Measurements from ENCODE around the gene MICAL3.
"Not testable (repeated sequence)": the region's sequence is repeated elsewhere in the genome, so short reads cannot be mapped to it uniquely, and the experiment has no call there.

The MICAL3 gene

GRCh38 chr22:18031695-18032454 lies 7.5 kb upstream of the MICAL3 start:
- peak; percentile 87 for DNase-seq (ENCODE audit: low read depth in 2 of 2)

GRCh38 chr22:18029686-18030267 lies 5.4 kb upstream of the MICAL3 start:
- DNase-seq (ENCODE audit: low read depth in 2 of 2) = no peak

GRCh38 chr22:18028817-18029527 lies 4.6 kb upstream of the MICAL3 start:
- no peak for DNase-seq (ENCODE audit: low read depth in 2 of 2)

DNA sequence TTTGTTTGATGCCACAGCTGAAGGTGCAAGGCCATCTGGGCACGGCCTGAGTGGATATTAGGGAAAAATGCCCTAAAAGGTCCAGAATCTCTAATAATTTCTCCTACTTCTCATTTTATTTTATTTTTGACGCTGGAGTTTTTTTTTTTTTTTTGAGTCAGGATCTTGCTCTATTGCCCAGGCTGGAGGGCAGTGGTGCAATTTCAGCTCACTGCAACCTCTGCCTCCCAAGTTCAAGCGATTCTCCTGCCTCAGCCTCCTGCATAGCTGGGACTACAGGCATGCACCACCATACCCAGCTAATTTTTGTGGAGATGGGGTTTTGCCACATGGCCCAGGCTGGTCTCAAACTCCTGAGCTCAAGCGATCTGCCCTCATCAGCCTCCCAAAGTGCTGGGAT lies 1.5 kb upstream of the MICAL3 start:
- not testable (repeated sequence) for DNase-seq (ENCODE audit: low read depth in 2 of 2)

GRCh38 chr22:18024956-18025720 lies 777 bp upstream of the MICAL3 start:
- no peak for DNase-seq (ENCODE audit: low read depth in 2 of 2)

GRCh38 chr22:18023509-18024275 lies 669 bp downstream of the MICAL3 start:
- DNase-seq (ENCODE audit: low read depth in 2 of 2) = no peak

GRCh38 chr22:18022876-18023275 lies 1.5 kb downstream of the MICAL3 start:
- no peak for DNase-seq (ENCODE audit: low read depth in 2 of 2)

DNA sequence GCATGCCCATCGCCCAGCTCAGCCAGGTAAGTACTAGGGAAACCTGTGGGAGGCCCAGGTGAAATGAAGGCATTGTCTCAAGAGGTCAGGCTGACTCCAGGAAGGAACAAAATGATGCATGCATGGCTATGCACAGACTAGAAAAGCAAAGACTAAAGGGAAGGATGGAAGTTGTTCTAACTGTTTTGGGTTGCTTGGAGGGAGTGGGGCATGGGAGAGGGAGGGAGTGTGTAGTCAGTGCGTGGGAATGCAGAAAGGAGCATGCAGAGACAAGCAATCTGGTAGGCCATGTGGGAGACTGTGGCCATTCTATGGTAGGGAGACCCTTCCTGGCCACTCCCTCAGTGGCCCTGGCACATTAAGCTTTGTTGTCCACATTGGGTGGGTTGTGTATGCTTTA lies 2.9 kb downstream of the MICAL3 start:
- DNase-seq (ENCODE audit: low read depth in 2 of 2) = no peak

GRCh38 chr22:18020743-18021142 lies 3.6 kb downstream of the MICAL3 start:
- not testable (repeated sequence) for DNase-seq (ENCODE audit: low read depth in 2 of 2)

DNA sequence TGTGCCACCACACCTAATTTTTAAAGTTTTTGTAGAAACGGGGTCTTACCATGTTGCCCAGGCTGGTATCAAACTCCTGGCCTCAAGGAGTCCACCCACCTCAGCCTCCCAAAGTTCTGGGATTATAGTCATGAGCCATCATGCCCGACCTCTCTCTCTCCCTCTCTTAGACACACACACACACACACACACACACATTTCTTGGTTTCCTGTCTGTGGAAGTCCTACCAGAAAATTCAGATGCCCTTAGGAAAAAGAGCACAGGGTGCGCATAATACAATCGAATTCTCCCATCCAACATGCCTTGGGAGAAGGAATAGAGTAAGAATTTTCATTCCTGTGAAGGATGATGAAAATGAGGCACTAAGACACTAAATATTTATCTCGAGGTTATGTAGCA lies 10.4 kb downstream of the MICAL3 start:
- DNase-seq (ENCODE audit: low read depth in 2 of 2) = no peak

- no peak for DNase-seq (ENCODE audit: low read depth in 2 of 2)
Observed at GRCh38 chr22:18013436-18013835, 10.9 kb downstream of the MICAL3 start.

- no peak for DNase-seq (ENCODE audit: low read depth in 2 of 2)
Observed at GRCh38 chr22:18012531-18012930, 11.8 kb downstream of the MICAL3 start.

DNA sequence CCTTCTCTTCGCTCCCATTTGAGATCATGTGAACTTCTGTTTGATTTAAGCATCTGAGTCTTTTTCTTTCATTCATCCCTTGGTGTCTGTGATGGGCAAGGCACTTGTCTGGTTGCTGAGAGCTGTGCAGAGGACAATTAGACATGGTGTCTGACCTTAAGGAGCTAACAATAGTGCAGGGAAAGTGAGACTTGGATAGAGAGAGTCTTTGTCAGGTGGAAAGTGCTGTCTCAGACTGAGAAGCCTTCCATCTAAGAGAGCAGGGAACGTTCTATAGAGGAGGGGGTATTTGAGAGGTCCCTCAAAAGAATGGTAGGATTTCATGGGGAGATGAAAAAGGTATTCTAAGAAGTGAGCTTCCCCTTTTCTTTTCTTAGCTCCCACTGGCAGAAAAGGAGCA lies 14.1 kb downstream of the MICAL3 start:
- no peak for DNase-seq (ENCODE audit: low read depth in 2 of 2)

DNA sequence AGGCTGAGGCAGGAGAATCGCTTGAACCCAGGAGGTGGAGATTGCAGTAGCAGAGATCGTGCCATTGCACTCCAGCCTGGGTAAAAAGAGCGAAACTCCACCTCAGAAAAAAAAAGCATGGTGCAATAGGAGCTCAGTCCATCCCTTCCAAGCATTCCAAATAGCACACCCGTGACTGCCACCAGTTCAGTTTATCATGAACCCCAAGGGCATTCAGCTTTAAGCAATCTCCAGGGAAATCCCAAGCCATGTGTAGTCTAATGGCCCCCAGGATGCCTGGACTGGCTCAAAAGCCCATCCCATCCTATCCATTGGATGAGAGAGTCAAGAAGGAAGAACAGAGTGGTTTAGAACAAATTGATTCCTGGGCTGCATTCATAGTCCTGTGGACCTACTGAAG lies 16.2 kb downstream of the MICAL3 start:
- DNase-seq (ENCODE audit: low read depth in 2 of 2) = no peak

DNA sequence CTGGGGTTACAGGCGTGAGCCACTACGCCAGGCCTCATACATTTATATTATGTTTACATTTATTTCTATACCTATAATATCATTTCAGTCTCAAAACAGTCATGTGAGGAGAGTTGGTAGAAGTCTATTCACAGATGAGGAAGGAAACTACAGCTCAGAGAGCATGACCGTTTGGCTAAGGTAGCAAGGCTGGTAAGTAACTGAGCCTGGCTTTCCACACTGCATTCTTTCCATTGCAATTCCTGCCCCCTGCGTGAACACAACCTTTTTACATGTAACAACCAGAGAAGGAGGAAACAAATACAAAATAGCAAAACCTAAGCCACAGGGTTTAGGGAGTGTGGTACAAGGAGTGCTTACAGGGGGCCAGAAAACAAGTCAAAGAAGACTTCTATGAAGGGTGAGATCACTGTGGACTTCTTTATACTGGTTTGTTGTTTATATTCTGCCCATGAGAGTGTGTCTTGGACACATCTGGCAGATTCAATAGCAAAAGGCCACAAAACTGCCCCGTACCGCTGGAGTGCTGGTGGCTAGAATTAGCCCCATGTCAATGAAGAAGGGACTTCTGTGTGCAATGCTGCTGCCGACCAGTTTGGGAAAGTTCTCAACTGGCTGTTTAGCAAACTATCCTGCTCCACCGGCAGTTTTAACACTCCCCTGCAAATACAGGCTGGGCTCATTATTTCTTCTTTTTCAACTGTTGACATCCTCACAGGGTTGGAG lies 19.0 kb downstream of the MICAL3 start:
- DNase-seq (ENCODE audit: low read depth in 2 of 2) = no peak

DNA sequence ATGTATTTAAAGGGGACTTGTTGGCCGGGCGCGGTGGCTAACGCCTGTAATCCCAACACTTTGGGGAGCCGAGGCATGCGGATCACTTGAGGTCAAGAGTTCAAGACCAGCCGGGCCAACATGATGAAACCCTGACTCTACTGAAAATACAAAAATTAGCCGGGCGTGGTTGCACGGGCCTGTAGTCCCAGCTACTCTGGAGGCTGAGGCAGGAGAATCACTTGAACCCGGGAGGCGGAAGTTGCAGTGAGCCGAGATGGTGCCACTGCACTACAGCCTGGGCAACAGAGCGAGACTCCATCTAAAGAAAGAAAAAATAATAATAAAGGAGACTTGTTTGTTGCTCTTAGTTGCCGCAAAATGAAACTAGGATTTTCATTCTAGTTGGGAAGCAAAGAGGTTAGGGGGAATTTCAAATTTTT lies 22.5 kb downstream of the MICAL3 start:
- not testable (repeated sequence) for DNase-seq (ENCODE audit: low read depth in 2 of 2)

DNA sequence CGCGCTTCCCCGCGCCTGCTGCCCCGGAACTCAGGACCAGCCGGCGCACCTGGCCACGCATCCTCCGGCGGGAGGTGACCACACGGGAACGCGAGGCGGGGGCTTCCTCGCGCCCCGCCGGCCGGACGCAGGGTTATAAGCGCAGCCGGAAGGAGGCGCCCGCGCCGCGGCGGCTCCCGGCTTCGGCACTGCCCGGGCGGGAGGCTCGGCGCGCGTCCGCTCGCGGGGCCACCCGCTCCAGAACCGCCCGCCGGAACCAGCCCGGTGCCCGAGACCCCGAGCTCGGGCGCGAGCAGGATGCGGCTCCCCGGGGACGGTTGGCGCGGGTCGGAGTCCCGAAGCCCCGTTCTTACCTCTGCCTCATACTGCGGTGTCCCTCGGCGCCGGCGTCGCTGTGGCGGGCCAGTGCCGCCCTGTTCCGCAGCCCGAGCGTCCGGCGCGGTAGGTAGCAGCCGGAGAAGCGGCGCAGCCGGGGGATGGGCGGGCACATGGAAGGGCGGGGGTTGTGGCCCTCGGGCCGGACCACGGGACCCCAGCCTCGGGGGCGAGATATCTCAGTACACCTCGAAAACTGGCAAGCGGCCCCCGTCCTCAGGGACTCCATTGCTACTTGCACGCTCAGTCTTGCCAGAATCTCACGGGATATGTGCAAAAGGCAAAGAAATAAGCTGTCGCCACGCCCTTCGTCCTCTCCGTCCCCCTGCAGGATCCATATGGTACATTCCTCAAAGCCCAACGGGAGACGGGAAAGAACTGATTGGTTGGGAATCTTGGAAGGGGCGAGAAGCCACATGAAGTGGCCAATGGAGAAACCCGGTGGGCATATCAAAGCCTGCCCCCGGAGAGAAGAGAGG lies 23.1 kb downstream of the MICAL3 start:
- DNase-seq (ENCODE audit: low read depth in 2 of 2) = peak; percentile 98 to 99

DNA sequence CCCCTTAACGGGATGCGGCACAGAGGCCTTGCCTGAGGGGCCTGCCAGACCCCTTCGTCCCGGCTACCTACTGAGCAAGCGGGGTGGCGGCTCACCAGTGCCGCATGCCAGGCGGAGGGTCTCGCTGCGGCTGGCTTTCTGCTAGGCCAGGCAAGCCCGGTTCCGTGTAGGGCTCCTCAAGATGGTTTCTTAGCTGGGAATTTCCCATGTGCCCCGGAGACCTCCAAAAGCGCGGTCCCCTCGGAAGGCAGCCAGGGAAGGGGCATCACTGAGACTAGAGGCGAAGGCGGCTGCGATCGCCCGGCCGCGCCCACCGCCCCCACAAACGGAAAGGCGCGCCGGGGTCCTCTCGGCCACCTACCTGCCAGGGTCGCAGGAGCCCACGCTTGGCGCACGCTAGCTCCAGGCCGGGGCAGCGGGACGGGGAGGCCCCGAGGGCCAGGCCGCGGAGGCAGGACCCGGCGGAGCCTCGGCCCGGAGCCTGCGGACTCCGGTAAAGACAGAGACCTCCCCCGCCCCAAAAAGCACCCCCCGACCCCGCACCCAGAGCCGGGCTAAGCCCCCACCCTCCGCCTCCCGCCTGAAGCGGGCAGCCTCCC lies 23.8 kb downstream of the MICAL3 start:
- no peak for DNase-seq (ENCODE audit: low read depth in 2 of 2)

GRCh38 chr22:17999851-18000250 lies 24.5 kb downstream of the MICAL3 start:
- DNase-seq (ENCODE audit: low read depth in 2 of 2) = no peak

All from fibroblast of skin of left quadriceps (primary cell).